Ureter (tissue), 1 donor: ENCODE data around the gene TMEM214. TPM values are rescaled to one million over a fixed set of nuclear protein-coding genes. Genes with fewer than 3 reads are reported as not detected.
"Not testable (repeated sequence)": the region's sequence is repeated elsewhere in the genome, so short reads cannot be mapped to it uniquely, and the experiment has no call there.

Source experiments
- DNase-seq: peaks from one replicate; pipeline ENCODE4 v3.0.0-alpha.2; 2020; ENCODE audit warnings: low spot score
- total RNA-seq: library from RNA; stranded (reverse); gene quantifications from one replicate; pipeline ENCODE4 v1.2.4, GENCODE V29; 2023
- donor health status: DM: yes; HTN: yes; CAD: no.

TMEM214 gene
- total RNA-seq, 1 donor from 2014 or later = 89.6 TPM

- DNase-seq = no peak
Measured at GRCh38 chr2:27069961-27070618, 37.3 kb downstream of the TMEM214 start.

- no peak for DNase-seq
Measured at GRCh38 chr2:27070653-27071276, 38.0 kb downstream of the TMEM214 start.

- peak; percentile 94 for DNase-seq
Measured at GRCh38 chr2:27071277-27071989, 38.7 kb downstream of the TMEM214 start, which contains the start of gene OST4. Gene OST4, minus strand, starts transcription at chr2:27071654.

DNA sequence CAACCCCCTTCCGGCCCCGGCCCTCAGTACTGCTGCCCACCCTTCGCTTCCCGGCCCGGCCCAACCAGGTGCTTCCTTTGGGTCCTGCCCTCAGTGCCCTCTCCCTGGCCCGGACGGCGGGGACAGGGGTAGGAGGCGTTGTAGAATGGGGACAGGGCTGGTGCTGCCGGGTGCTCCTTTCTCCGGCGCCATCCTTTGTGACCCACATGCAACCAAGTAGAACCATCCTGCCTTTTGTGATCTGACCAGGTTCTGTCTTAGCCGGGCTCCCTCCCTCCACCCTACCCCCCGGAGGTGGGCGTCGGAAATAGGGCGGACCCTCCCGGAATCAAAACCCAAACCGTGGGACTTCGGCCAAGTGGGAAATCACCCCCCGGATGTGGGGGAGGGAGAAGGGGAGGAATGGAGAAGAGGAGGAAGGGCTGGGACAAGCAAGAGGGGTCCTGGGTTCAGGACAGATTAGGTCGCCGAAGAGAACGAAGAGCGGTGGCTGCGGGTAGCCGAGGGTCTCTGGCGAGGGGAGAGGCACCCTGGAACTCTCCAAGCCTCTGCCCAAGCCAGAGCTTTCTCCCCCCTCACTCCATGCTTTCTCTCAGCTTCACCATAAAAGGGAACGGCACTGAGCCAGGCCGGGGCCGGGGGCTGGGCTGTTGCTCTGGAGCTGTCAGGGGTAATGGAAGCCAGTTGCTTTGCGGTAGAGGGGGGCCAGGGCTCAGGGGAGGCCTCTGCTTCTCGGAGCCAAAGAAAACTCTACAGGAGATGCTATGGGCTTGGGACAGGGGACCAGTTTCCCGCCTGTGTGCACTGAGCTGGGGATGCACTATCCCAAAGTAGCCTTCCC is 39.4 kb downstream of the TMEM214 start:
- DNase-seq = peak; percentile 88

- no peak for DNase-seq
Measured at GRCh38 chr2:27072920-27073319, 40.2 kb downstream of the TMEM214 start.

DNA sequence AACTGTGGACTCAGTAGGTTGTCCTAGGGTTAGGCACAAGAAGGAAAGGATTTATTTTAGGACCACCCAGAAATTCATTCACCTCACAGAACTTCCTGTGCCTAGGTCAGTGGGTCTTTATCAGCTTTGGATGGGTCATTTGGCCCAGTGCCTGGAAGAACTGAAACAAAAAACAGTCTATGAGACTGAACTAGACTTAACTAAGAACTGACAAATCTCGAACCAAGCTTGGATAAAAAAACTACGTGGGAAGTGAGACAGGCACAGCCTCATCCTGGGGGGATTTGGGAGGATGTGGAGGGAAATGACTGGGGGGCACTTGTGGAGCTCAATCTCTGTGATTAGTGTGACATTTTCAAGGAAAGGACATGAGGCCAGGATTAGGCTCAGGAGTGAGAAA is 41.0 kb downstream of the TMEM214 start:
- no peak for DNase-seq

DNA sequence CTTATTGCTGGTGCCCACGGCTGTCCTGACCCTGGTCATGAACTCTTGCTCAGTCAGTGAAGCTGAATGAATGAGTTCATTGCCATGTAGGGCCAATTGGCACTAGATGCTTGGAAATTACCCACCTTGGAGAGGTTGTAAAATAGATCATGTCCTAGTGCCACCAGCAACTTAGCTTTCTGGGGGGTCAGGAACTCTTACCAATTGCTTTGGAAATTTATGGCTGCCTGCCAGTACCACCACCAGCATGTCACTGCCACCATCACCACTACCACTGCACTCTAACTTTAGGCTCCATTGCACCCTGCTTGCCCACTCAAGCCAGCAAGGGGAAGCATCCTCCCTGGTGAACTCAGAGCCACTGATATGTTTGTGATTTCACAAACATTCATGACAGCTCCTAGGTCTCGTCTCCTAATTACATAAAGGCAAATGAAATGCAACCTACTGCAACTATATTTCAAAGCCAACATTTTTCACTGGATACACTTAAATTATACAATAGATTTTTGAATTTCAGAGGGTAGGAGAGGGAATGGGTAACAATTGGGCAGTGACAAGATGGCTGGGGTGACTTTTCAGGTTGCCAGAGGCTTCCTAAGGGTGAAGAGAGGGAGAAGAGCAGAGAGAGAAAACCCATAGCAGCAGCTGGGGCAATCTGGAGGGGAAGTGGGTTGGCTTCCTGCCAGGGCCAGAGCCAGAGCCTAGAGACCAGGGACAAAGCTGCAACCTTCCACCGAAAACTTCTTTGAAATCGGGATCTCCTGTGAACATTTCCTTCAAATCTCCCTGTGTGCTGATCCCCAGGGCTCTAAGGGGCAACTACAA is 42.2 kb downstream of the TMEM214 start:
- DNase-seq = no peak

DNA sequence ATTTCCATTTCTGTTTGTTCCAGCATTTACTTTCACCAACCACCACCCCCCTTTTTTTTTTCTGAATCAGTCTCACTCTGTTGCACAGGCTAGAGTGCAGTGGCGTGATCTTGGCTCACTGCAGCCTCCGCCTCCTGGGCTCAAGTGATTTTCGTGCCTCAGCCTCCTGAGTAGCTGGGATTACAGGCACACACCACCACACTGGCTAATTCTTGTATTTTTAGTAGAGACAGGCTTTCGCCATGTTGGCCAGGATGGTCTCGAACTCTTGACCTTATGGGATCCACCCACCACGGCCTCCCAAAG is 42.8 kb downstream of the TMEM214 start:
- DNase-seq = not testable (repeated sequence)

DNA sequence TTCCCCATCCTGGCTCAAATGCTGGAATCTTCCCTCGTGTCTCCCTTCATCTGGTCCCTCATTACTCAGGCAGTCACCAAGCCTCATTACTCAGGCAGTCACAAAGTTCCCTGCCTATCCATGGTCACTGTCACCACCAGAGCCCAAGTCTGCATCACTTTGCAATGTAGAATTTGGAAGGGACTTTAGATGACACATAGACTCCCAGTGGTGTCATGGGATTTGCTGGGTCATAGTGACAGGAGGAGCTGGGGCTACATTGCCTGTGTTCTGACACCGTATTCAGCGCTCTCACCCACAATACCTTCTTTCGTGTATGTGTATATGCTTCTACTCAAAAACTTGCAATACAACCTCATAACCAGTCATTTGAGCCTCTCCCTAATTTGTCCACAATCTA is 43.6 kb downstream of the TMEM214 start:
- DNase-seq = no peak

DNA sequence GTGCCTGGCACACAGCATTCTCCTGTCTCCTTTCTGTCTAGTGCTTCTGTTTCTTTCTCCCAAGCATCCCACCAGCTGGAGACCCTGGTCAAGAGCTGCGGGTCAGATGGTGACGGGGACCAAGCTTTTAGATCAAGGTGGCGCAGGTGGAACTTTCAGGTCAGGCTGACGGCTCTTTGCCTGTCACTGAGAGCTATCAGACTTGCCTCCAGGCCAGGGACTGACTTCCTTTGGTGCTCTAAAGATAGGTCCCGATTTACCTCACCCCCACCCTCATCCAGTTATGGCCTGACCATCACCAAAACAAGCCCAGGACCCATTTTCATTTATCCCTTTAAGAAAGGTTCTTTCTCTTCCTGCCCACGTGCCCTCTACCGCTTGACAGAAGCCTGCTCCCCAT is 44.5 kb downstream of the TMEM214 start:
- no peak for DNase-seq

DNA sequence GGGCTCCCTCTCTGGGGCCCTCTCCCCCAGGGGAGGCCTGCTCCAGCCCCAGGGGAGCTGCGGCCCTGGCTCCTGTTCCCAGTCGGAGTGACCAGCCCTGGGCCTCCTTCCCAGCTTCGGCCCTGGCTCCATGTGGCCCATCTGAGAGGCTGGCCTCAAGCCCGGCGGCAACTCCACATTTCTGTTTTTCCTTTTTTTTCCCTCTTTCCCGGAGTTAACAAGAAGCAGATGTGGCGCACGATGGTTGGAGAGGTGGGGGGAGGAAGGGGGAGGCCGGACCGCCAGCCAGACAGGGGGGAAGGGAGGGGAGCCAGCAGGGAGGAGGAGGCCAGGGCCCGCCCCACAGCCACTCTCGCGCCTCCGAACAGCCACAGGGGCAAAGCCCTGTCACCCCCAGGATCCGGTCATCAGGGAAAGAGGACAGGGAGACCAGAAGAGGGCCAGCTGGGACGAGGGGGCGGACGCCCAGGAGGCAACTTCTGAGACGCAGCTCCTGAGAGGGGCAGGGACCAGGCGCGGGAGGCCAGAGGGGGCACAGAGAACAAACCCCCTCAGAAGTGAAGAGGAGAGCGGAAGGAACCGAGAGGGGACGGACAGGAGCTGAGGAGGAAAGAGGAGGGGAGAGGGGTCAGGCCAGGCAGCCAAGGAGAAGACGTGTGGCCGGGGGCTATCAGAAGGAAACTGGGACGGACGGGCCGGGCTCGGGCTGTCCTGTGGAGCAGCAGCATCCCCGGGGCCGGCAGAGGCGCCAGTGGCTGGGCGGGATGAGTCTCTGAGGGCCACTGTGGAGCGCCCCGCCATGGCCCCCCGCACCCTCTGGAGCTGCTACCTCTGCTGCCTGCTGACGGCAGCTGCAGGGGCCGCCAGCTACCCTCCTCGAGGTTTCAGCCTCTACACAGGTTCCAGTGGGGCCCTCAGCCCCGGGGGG is 45.8 kb downstream of the TMEM214 start, which contains the start of gene EMILIN1:
Gene EMILIN1, plus strand, starts transcription at position 349 of the 928 bp plus-strand sequence. Its CDS starts 451 bp downstream, at position 800.
- peak; percentile 88 for DNase-seq

GRCh38 chr2:27079233-27080139 is 46.7 kb downstream of the TMEM214 start:
- DNase-seq = no peak

- no peak for DNase-seq
Measured at GRCh38 chr2:27080140-27080469, 47.3 kb downstream of the TMEM214 start.

GRCh38 chr2:27080603-27080936 is 47.8 kb downstream of the TMEM214 start:
- DNase-seq = no peak

GRCh38 chr2:27081984-27082772 is 49.4 kb downstream of the TMEM214 start:
- no peak for DNase-seq

DNA sequence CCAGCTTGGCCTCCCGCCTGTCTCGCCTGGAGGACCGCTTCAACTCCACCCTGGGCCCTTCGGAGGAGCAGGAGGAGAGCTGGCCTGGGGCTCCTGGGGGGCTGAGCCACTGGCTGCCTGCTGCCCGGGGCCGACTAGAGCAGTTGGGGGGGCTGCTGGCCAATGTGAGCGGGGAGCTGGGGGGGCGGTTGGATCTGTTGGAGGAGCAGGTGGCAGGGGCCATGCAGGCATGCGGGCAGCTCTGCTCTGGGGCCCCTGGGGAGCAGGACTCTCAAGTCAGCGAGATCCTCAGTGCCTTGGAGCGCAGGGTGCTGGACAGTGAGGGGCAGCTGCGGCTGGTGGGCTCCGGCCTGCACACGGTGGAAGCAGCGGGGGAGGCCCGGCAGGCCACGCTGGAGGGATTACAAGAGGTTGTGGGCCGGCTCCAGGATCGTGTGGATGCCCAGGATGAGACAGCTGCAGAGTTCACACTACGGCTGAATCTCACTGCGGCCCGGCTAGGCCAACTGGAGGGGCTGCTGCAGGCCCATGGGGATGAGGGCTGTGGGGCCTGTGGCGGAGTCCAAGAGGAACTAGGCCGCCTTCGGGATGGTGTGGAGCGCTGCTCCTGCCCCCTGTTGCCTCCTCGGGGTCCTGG is 50.1 kb downstream of the TMEM214 start:
- no peak for DNase-seq

- no peak for DNase-seq
Measured at GRCh38 chr2:27083410-27084296, 50.9 kb downstream of the TMEM214 start.
